ENCODE data around the gene TFDP2.
"Not testable (repeated sequence)": the region's sequence is repeated elsewhere in the genome, so short reads cannot be mapped to it uniquely, and the experiment has no call there.

TFDP2 gene

GRCh38 chr3:142127941-142128658 lies 21.2 kb downstream of the TFDP2 start:
- DNase-seq (ENCODE audit: low read depth, low spot score), result no peak

- no peak for DNase-seq (ENCODE audit: low read depth, low spot score)
Measured at GRCh38 chr3:142124243-142124642, 25.1 kb downstream of the TFDP2 start.

DNA sequence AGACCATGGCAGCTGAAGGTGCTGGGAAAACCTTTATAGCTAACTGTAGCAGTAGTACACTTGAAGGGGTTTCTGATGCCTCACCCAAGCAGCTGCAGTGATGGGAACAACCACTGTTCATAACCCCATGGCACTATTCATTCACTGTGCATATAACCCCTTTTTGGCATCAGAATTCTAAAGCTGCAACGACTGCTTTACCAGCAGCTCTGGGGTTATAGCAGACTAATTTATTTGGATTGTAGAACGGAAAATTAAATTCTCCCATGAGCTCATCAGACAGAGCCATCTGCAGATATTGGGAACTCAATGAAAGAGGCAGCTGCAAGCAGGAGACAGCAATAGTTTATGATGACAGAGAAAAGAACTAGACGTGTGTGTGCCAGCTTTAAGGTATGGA lies 28.6 kb downstream of the TFDP2 start:
- DNase-seq (ENCODE audit: low read depth, low spot score), result no peak

DNA sequence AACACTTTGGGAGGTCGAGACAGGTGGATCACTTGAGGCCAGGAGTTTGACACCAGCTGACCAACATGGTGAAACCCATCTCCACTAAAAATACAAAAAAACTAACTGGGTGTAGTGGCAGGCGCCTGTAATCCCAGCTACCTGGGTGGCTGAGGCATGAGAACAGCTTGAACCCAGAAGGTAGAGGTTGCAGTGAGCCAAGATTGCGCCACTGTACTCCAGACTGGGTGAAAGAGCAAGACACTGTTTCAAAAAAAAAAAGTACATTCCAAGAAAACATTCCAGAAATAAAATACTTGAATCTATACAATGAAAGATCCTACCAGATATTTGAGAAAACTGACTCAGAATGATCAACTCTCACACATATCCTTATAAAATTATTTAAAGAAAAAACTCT lies 30.4 kb downstream of the TFDP2 start:
- no peak for DNase-seq (ENCODE audit: low read depth, low spot score)

- DNase-seq (ENCODE audit: low read depth, low spot score), result no peak
Measured at GRCh38 chr3:142117056-142117851, 32.1 kb downstream of the TFDP2 start.

DNA sequence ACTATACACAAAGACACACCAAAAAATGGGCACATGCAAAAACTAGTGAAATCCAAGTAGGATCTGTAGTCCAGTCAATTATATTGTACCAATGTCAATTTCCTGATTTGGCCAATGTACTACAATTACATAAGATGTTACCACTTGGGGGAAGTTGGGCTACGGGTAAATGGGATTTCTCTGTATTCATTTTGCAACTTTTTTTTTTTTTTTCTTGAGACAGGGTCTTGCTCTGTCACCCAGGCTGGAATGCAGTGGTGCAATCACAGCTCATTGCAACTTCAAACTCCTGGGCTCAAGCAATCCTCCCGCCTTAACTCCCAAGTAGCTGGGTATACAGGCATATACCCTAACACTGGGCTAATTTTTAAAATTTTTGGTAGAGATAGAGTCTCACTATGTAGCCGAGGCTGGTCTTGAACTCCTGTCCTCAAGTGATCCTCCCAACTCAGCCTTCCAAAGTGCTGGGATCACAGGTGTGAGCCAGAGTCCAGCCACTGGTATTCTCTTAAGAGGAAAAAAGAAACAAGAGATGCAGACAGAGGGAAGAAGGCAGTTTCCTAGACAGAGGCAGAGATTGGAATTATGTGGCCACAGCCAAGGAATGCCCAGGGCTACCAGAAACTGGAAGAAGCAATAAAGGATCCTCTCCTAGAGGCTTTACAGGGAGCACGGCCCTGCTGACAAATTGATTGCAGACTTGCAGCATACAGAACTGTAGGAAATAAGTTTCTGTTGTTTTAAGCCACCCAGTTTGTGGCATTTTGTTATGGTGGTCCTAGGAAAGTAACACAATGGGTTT lies 33.3 kb downstream of the TFDP2 start:
- DNase-seq (ENCODE audit: low read depth, low spot score), result no peak

DNA sequence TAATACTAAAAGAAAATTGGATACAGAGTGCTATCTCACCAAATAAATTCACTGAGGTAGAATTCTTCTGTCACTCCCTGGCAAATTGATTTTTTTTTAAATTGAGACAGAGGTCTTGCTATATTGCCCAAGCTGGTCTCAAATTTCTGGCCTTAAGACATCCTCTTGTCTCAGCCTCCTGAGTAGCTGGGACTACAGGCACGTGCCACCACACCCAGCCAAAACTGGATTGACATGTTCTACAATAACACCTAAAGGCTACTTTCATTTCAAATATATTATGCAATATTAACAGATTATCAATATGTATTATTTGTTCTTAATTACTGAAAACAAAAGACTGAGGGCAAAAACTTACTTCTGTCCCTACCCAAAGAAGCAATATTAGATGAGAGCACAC lies 36.7 kb downstream of the TFDP2 start:
- no peak for DNase-seq (ENCODE audit: low read depth, low spot score)

- DNase-seq (ENCODE audit: low read depth, low spot score), result no peak
Measured at GRCh38 chr3:142106548-142106947, 42.8 kb downstream of the TFDP2 start.

- no peak for DNase-seq (ENCODE audit: low read depth, low spot score)
Measured at GRCh38 chr3:142105991-142106390, 43.4 kb downstream of the TFDP2 start.

DNA sequence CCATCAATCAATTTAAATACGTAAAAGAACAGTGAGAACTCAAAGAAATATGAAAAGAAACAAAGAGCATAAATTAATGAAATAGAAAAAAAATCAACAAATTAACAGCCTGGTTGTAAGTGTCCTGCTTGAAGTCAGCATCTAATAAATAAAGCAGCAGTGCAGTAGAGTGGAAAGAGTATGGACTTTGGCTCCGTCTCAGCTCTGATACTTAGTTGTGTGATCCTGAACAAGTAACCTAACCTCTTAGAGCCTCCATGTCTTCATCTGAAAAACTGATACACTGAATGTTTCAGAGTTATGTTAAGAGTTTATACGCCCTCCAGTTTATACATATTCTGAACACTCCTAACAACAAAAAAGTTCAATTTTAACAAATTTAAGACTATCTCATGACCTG lies 44.6 kb downstream of the TFDP2 start:
- no peak for DNase-seq (ENCODE audit: low read depth, low spot score)

DNA sequence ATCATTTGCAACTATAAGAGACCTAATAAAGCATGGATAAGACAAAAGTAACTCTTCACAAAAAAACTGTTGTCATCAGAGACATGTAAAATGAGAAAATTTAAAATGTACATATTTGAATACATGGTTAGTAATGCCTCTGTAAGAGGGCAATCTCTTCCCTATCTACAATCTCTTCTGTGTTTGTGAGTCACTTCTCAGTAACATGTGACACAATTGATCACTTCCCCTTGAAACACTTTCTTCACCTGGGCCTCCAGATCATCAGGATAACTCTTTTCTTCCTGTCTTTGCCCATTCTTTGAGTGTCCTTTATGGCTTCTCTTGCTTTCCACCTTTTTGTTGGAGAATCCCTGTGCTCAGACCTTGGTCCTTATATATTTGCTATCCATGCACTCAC lies 50.4 kb downstream of the TFDP2 start:
- no peak for DNase-seq (ENCODE audit: low read depth, low spot score)

GRCh38 chr3:142097099-142097843 lies 52.1 kb downstream of the TFDP2 start:
- no peak for DNase-seq (ENCODE audit: low read depth, low spot score)

DNA sequence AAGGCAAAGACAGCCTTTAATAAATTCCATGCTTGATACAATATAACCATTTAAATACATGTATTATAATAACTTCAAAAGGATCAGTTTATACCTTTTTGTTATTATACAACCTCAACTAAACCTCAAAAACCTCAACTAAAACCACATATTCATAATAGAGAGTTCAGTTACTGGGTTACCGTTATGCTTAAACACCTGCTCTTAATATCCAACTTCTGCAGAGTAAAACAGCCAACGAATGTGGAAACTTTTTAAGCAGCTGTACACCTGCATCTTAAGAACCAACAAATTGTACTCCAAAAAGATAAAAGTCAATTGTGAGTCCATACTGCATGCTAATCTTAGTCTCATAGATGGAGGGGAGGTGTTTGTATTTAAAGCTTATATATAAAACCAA lies 53.5 kb downstream of the TFDP2 start:
- DNase-seq (ENCODE audit: low read depth, low spot score), result no peak

- not testable (repeated sequence) for DNase-seq (ENCODE audit: low read depth, low spot score)
Measured at GRCh38 chr3:142088925-142089324, 60.4 kb downstream of the TFDP2 start.

GRCh38 chr3:142088522-142088921 lies 60.8 kb downstream of the TFDP2 start:
- no peak for DNase-seq (ENCODE audit: low read depth, low spot score)

GRCh38 chr3:142087676-142088075 lies 61.7 kb downstream of the TFDP2 start:
- no peak for DNase-seq (ENCODE audit: low read depth, low spot score)

GRCh38 chr3:142086581-142087090 lies 62.7 kb downstream of the TFDP2 start:
- no peak for DNase-seq (ENCODE audit: low read depth, low spot score)

DNA sequence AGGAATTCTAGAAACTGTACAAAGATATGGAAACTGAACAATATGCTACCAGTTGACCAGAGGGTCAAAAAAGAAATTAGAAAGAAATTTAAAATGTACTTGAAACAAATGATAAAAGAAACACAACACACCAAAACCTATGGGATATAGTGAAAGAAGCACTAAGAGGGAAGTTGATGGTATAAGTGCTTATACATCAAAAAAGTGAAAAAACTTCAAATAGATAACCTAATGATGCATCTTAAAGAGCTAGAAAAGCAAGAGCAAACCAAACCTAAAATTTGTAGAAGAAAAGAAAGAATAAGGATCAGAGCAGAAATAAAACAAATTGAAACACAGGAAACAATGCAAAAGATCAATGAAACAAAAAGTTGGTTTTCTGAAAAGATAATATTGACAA lies 68.2 kb downstream of the TFDP2 start:
- no peak for DNase-seq (ENCODE audit: low read depth, low spot score)

GRCh38 chr3:142077859-142078500 lies 71.4 kb downstream of the TFDP2 start:
- no peak for DNase-seq (ENCODE audit: low read depth, low spot score)

DNA sequence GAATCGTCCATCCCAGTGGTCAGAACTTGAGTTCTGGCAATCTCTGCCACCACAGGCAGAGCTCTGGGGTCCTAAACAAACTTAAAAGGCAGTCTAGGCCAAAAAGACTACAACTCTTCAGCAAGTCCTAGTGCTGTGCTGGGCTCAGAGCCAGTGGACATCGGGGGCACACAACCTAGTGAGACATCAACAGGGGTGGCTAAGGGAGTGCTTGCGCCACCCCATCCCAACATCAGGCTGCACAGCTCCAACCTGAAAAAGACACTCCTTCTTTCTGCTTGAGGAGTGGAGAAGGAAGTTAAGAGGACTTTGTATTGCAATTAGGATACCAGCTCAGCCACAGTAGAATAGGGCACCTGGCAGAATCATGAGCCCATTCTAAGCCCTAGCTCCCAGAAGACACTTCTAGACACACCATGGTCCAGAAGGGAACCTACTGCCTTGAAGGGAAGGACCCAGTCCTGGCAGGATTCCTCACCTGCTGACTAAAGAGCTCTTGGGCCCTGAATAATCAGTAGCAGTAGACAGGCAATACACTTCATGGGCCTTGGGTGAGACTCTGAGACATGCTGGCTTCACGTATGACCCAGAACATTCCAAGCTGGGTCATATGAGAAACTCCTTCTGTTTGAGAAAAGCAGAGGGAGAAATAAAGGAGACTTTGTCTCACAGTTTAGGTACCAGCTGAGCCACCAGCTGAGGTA lies 72.0 kb downstream of the TFDP2 start:
- DNase-seq (ENCODE audit: low read depth, low spot score), result no peak
